Caco-2 (cell line): ENCODE measurements around the gene TBPL1. TPM values are rescaled to one million over a fixed set of nuclear protein-coding genes. Genes with fewer than 3 reads are reported as not detected.

Experiments
- BruUV-seq: library from RNA; stranded (reverse); fragments of 400-500 nt; replicated peaks from 2 replicates; lab custom pipeline; 2021; lab: Mats Ljungman, UMichigan
- CTCF ChIA-PET: fragments of 300-600 bp; sonication (Branson Sonifier 250); formaldehyde crosslinking; loops from one replicate; lab custom pipeline; 2022; ENCODE audit warnings: antibody characterized with exemption; lab: Charles Lee
- POLR2A ChIA-PET: fragments of 300-600 bp; sonication (Branson Sonifier 250); formaldehyde crosslinking; loops from one replicate; lab custom pipeline; 2022; ENCODE audit warnings: antibody characterized with exemption; lab: Charles Lee
- DNase-seq, 2 experiments: peaks; one replicate each; pipeline versions ENCODE4 v3.0.0 to v3.0.0-alpha.2; 2020 to 2022
- H3K27me3 ChIP-seq: replicated peaks from 2 replicates; pipeline ENCODE4 v1.6.0; 2011; ENCODE audit warnings: low read length; ENCODE audit not compliant: control insufficient read depth, insufficient read depth
- H3K36me3 ChIP-seq: 2 replicates; pipeline ENCODE4 v1.5.1; 2011; ENCODE audit warnings: low read length; ENCODE audit not compliant: control insufficient read depth, insufficient read depth
- H3K4me1 ChIP-seq: fragments of 250-450 bp; sonication (Bioruptor Pico); 2 replicates; pipeline ENCODE4 v1.5.1; 2020; ENCODE audit warnings: mild to moderate bottlenecking
- H3K4me3 ChIP-seq: 2 replicates; pipeline ENCODE4 v1.5.1; 2011; ENCODE audit warnings: low read depth, mild to moderate bottlenecking, control low read depth, low read length
- H3K9me3 ChIP-seq: fragments of 250-450 bp; sonication (Bioruptor Pico); 2 replicates; pipeline ENCODE4 v1.5.1; 2020; ENCODE audit warnings: mild to moderate bottlenecking, moderate library complexity
- H3K27ac Mint-ChIP-seq: one replicate; pipeline ENCODE4 v1.8.0; 2022; ENCODE audit warnings: mixed read lengths; ENCODE audit not compliant: unreplicated experiment
- H3K27me3 Mint-ChIP-seq: one replicate; pipeline ENCODE4 v1.8.0; 2022; ENCODE audit warnings: mixed read lengths; ENCODE audit not compliant: insufficient read depth, unreplicated experiment
- H3K36me3 Mint-ChIP-seq: one replicate; pipeline ENCODE4 v1.8.0; 2022; ENCODE audit warnings: mild to moderate bottlenecking, mixed read lengths; ENCODE audit not compliant: insufficient read depth, unreplicated experiment
- H3K4me1 Mint-ChIP-seq: one replicate; pipeline ENCODE4 v1.8.0; 2022; ENCODE audit warnings: low read depth, mixed read lengths; ENCODE audit not compliant: unreplicated experiment
- H3K4me3 Mint-ChIP-seq: one replicate; pipeline ENCODE4 v1.8.0; 2022; ENCODE audit warnings: mild to moderate bottlenecking, moderate library complexity, mixed read lengths; ENCODE audit not compliant: unreplicated experiment
- H3K9me3 Mint-ChIP-seq: one replicate; pipeline ENCODE4 v1.8.0; 2022; ENCODE audit warnings: mixed read lengths; ENCODE audit not compliant: unreplicated experiment
- intact Hi-C: fragments of 100-400 bp; cut with micrococcal nuclease; formaldehyde crosslinking; loops from one replicate; pipeline ENCODE4 v1.10.0; 2022; ENCODE audit not compliant: unreplicated experiment
- total RNA-seq: library from RNA; stranded (reverse); gene quantifications from 2 replicates; pipeline ENCODE4 v1.2.3, GENCODE V29; 2022
- TF ChIP-seq, protein P1 (sequence below), 2 experiments: fragments of 200-600 bp in 1 of 2; IDR thresholded peaks; 1 replicate in 1 of 2; 2 replicates in 1 of 2; pipeline versions ENCODE4 v1.5.1 to v1.8.0; 2011 to 2022; ENCODE audit warnings: antibody characterized with exemption in 1 of 2, control low read depth in 1 of 2, inconsistent platforms in 1 of 2, low read depth in 1 of 2, low read length in 1 of 2, mild to moderate bottlenecking in 1 of 2, moderate library complexity in 1 of 2; ENCODE audit not compliant: insufficient read depth in 1 of 2, severe bottlenecking in 1 of 2, unreplicated experiment in 1 of 2

TBPL1 gene
- total RNA-seq, 1 experiment from 2014 or later = 19.3 TPM

DNA sequence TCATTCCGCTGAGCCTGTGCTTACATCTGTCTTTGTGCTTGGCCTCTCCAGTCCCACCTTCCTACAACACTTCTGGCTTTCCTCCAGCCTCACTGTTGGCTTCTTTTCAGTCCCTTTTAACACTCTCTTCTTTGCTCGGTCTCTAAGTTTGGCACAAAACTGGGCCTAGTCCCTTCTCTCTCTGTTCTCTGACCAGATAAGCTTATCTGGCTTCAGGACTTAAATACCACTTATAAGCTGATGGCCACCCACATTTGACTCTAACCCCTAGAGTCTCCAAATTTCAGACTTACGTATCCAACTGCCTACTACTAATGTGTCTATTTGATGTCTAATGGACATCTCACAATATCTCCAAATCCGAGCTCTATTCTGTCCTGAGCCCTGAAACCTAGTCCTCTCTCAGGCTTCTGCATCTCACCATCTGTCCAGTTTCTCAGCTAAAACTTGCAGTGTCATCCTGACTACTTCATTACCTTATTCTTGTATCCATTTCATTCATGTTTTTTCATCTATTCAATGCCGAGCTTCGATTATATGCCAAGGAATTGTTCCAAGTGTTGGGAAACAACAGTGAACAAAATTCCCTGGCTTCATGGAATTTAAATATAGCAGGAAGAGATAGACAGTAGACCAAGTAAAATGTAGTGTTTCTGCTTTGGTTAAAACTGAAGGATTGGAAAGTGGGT is 40.1 kb downstream of the TBPL1 start:
- TF ChIP-seq, protein P1, sequence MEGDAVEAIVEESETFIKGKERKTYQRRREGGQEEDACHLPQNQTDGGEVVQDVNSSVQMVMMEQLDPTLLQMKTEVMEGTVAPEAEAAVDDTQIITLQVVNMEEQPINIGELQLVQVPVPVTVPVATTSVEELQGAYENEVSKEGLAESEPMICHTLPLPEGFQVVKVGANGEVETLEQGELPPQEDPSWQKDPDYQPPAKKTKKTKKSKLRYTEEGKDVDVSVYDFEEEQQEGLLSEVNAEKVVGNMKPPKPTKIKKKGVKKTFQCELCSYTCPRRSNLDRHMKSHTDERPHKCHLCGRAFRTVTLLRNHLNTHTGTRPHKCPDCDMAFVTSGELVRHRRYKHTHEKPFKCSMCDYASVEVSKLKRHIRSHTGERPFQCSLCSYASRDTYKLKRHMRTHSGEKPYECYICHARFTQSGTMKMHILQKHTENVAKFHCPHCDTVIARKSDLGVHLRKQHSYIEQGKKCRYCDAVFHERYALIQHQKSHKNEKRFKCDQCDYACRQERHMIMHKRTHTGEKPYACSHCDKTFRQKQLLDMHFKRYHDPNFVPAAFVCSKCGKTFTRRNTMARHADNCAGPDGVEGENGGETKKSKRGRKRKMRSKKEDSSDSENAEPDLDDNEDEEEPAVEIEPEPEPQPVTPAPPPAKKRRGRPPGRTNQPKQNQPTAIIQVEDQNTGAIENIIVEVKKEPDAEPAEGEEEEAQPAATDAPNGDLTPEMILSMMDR (IDR thresholded peaks at IDR 0.05; ENCODE audit: insufficient read depth in 1 of 2, low read depth in 1 of 2, low read length in 1 of 2, severe bottlenecking in 1 of 2, unreplicated experiment in 1 of 2) = no peak
- no peaks in the 10 kb centered on the region for H3K27me3 ChIP-seq
- Mint-ChIP-seq H3K4me1 (no peaks in the 10 kb centered on the region), H3K27ac (no peak overlapping the region), H3K9me3 (no peaks in the 10 kb centered on the region), H3K36me3 (no peaks in the 10 kb centered on the region), H3K4me3 (no peak overlapping the region), H3K27me3 (no peaks in the 10 kb centered on the region)
- DNase-seq = no peak
- ChIA-PET CTCF (interaction anchor here (1.1 kb wide), 1 partner anchor 10 kb away, joined by 3 read pairs; no protein-coding TSS in a partner anchor), POLR2A (no interaction called here)
- no TSS peak for BruUV-seq
- peaks cover 10% of the 10 kb centered on the region for H3K4me1 ChIP-seq
- 0 out of 2 replicates have a peak, but pooled peaks cover 1% of the 10 kb centered on the region for H3K36me3 ChIP-seq
- H3K4me3 ChIP-seq = no peak overlapping the region
- intact Hi-C loops = no loop called here
- no peaks in the 10 kb centered on the region for H3K9me3 ChIP-seq

DNA sequence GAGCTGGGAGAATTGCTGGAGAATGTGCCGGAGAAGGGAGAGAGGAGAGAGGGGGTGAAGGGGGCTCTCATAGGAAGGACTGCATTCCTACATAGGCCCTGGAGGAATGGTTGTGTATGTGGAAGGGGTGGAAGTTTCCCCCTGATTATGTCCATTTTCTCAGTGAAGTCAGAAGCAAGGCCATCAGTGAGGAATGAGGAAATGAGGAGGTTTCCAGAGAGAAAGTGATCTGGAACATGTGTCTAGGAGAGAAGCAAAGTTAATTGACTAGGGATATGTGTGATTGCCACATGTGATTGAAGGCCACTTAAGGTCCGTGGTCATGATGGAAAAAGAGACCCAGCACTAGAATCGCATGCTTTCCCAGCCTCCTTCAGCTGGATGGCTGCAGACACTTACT is 42.3 kb downstream of the TBPL1 start:
- Mint-ChIP-seq H3K4me1 (no peaks in the 10 kb centered on the region), H3K9me3 (no peaks in the 10 kb centered on the region), H3K27ac (no peak overlapping the region), H3K36me3 (no peaks in the 10 kb centered on the region), H3K4me3 (no peak overlapping the region), H3K27me3 (no peaks in the 10 kb centered on the region)
- Histone ChIP-seq H3K4me1 (peaks cover 12% of the 10 kb centered on the region; the same call in 1 of the 2 replicates), H3K36me3 (0 out of 2 replicates have a peak, but pooled peaks cover 1% of the 10 kb centered on the region), H3K27me3 (no peaks in the 10 kb centered on the region), H3K9me3 (no peaks in the 10 kb centered on the region), H3K4me3 (no peak overlapping the region)
- intact Hi-C loops = no loop called here
- ChIA-PET POLR2A (no interaction called here), CTCF (no interaction called here)
- DNase-seq = no peak
- TF ChIP-seq, protein P1 (IDR thresholded peaks at IDR 0.05; ENCODE audit: insufficient read depth in 1 of 2, low read depth in 1 of 2, low read length in 1 of 2, severe bottlenecking in 1 of 2, unreplicated experiment in 1 of 2) = no peak
- BruUV-seq = no TSS peak

DNA sequence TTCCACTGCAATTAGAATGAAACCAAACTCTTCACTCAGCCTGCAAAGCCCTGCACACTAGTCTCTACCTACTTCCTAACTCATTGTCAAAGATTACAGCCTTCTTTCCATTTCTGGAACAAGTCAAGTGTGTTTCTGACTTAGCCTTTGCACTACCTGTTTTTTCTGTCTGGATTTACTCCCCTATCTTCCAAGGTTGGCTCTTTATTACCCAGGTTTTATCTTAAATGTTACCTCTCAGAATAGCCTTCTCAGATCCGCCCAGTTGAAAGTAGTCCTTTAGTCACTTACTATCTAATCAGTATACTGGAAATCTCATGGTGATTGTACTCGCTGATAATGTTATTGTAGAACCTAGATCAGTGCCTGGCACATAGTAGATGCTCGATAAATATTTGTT is 42.7 kb downstream of the TBPL1 start:
- Histone ChIP-seq H3K4me1 (peaks cover 15% of the 10 kb centered on the region; the same call in 1 of the 2 replicates), H3K36me3 (0 out of 2 replicates have a peak, but pooled peaks cover 1% of the 10 kb centered on the region), H3K4me3 (no peak overlapping the region), H3K9me3 (no peaks in the 10 kb centered on the region), H3K27me3 (no peaks in the 10 kb centered on the region)
- POLR2A ChIA-PET = no interaction called here
- H3K36me3 Mint-ChIP-seq = no peaks in the 10 kb centered on the region
- no peak for DNase-seq
- no TSS peak for BruUV-seq
- TF ChIP-seq, protein P1 (IDR thresholded peaks at IDR 0.05; ENCODE audit: insufficient read depth in 1 of 2, low read depth in 1 of 2, low read length in 1 of 2, severe bottlenecking in 1 of 2, unreplicated experiment in 1 of 2) = no peak
- no peaks in the 10 kb centered on the region for H3K4me1 Mint-ChIP-seq
- no peak overlapping the region for H3K27ac Mint-ChIP-seq
- H3K27me3 Mint-ChIP-seq = no peaks in the 10 kb centered on the region
- CTCF ChIA-PET = no interaction called here
- intact Hi-C loops = no loop called here
- no peaks in the 10 kb centered on the region for H3K9me3 Mint-ChIP-seq
- no peak overlapping the region for H3K4me3 Mint-ChIP-seq
